A172 (cell line): ENCODE data around the gene SGCD. TPM values are rescaled to one million over a fixed set of nuclear protein-coding genes. Genes with fewer than 3 reads are reported as not detected.
"Not testable (repeated sequence)": the region's sequence is repeated elsewhere in the genome, so short reads cannot be mapped to it uniquely, and the experiment has no call there.

Source experiments
- DNase-seq: peaks from one replicate; pipeline ENCODE4 v3.0.0-alpha.2; 2015; ENCODE audit warnings: low spot score
- total RNA-seq: library from RNA; depleted of rRNA; stranded (reverse); fragments of >200 nt; shearing (Covaris generic); gene quantifications from 2 replicates; pipeline ENCODE4 v1.2.3, GENCODE V29; 2014

SGCD gene
- total RNA-seq, 1 experiment from 2014 or later, result 8.5 TPM

- no peak for DNase-seq
Observed at GRCh38 chr5:156628421-156628820, 301.5 kb downstream of the SGCD start.

DNA sequence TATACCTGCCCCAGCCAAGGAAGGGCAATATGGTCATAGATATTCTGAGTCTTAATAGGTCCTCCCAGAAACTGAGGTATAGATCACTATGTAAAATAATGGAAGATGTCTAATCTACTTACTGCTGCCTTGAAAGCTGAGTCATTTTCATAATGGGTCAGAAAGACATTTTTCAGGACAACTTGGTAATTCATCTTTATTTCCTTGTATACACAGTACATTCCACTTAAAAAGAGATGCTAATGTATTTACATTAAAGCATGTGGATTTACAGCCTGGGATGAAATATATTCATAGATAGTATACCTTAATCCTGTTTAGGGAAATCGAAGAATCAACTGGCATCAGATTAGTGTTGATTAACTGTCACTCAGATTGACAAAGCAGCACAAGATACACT lies 304.0 kb downstream of the SGCD start:
- no peak for DNase-seq

- no peak for DNase-seq
Observed at GRCh38 chr5:156634301-156634700, 307.3 kb downstream of the SGCD start.

DNA sequence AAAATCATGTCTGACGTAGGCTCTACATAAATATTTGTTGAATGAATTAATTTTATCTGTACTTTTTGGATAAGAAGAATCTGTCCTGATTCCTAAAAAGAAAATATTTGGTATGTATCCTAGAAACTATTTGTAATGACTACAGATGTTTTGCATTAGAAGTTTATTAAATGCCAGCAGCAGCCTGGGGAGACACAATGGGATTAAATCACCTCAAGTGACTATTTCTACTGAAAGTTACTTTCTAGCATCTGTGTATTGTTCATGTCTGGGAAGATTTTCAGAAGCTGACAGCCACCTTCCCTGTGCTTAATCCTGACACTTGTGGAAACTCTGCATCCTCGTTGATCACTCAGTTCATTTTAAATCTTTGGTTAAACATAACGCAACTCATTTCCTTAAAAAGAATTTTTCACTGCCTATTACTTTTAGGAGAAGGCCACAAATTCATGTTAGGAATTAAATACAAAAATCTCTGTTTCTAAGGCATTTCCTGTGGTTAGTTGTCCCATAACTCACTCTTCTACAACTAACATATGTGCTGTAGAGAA lies 313.8 kb downstream of the SGCD start:
- DNase-seq, result no peak

DNA sequence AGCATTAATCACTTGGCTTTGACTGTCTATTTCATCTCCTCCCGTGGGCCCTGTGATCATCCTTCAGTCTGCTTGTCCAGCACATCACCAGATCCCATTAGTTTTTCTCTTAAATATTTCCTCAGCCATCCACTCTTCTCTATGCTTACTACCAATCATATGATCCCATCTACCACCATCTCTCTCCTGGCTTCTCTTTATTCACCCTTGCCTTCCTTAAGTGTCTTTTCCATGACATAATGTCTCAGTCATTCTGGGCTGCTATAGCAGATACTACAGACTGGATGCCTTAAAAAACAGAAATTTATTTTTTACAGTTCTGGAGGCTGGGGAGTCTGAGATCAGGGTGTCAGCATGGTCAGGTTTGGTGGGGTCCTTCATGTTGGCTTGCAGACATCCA lies 314.7 kb downstream of the SGCD start:
- no peak for DNase-seq

GRCh38 chr5:156647034-156647451 lies 320.1 kb downstream of the SGCD start:
- DNase-seq, result no peak

GRCh38 chr5:156654444-156654843 lies 327.5 kb downstream of the SGCD start:
- DNase-seq, result no peak

GRCh38 chr5:156655732-156656131 lies 328.8 kb downstream of the SGCD start:
- no peak for DNase-seq

GRCh38 chr5:156664832-156665231 lies 337.9 kb downstream of the SGCD start:
- not testable (repeated sequence) for DNase-seq

GRCh38 chr5:156666686-156667085 lies 339.7 kb downstream of the SGCD start:
- DNase-seq, result not testable (repeated sequence)

DNA sequence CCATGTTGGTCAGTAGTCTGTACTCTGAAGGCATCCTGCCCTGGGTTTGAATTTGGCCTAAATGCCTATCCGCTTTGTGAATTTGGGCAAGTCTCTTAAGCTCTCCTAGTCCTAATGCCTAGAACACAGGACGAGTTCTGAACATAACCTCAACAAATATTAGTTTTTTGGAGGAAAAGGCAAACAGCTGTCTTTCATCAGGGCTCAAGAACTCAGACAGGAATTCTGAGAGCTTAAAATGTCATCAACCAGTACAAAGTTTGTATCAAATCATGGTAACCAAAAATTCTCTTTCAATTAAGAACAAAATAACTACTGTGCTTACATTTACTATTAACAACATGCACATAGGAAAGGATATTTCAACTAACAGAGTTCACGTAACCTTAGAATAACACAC lies 340.7 kb downstream of the SGCD start:
- no peak for DNase-seq

DNA sequence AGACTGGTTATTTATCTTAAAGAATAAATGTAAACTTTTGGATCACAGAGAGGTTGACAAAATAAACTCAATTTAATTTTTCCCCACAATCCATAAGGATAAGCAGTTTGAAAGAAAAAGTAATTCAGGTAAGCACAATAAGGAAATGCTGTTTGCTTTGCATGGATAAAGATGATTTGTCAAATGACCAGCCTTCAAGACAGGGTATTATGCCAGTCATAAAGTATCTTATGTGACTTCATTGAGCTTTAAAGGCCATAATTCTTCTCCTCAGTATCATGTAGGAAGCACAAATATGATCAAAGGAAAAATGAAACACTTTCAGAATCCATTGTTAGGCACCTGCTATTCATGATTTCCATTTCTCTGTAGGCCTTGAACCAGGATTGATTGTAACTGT lies 342.5 kb downstream of the SGCD start:
- DNase-seq, result no peak

- no peak for DNase-seq
Observed at GRCh38 chr5:156670615-156671014, 343.7 kb downstream of the SGCD start.

DNA sequence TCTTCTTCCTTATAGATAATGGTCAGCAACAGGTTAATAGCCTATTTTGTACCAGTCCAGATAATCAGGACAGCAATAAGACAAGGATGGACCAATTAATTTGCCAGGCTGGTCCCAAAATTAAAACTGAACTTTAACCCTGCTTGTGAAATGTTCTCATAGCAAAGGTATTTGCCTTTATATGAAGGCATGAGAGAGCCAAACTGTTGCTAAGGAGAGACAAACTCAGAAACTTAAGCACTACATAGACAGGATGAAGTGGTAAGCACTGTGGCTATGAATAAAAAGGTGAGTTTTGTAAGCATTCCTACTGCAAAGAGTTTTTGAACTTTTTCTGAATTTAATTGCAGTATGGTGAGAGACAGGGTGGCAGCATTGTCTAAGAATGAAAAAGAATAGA lies 348.4 kb downstream of the SGCD start:
- no peak for DNase-seq

DNA sequence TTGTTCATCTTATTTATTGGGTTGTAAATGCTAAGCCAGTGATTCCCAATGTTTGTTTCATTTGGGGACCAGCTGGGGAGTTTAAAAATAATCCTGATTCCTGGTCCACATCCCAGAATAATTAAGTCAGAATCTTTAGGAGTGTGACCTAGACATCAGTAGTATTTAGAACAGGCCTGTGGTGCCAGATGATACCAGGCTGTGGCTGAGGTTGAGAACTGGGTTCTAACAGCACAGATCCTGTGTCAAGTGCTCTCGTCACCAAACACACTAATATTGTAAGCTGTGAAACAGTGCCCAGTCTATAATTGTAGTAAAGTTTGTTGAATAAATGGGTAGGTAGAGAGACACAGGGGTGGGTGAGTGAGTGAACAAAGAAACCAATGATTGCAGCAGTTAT lies 351.0 kb downstream of the SGCD start:
- DNase-seq, result no peak

DNA sequence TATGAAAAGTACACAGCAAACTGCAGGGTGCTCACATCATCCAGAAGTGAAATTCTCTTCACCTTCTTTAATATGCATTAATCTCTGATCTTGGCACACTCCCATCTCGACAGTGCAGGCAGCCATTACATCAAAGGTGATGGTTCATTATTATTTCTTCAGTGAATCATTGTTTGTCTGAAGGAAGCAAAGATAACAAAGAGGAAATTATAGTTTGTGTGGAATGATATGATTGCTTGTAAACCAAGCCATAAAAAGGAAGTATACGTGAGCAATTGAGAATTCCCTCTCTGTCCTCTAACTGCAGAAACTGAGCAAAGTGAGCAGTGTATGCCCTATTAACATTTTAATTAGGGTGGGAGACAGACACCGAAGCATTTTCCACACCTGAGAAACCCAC lies 351.5 kb downstream of the SGCD start:
- peak; percentile 21 for DNase-seq

DNA sequence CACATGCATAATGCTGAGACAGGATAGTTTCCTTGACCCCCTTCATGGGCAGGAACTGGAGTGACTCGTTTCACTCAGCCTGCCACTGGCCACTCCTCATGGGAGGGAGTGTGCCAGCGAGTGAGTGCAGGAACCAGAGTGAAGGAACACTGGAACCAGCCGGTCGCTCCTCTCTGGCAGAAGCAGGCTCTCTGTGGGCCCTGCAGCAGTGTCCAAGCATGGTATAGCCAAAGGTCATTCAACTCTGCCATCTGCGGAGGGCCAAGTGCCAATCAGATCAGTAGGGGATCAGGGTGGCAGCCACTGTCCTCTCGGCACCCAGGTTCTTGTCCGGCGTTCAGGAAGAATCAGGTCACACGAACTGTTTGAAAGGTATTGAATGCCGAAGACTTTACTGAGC lies 353.9 kb downstream of the SGCD start:
- DNase-seq, result no peak

DNA sequence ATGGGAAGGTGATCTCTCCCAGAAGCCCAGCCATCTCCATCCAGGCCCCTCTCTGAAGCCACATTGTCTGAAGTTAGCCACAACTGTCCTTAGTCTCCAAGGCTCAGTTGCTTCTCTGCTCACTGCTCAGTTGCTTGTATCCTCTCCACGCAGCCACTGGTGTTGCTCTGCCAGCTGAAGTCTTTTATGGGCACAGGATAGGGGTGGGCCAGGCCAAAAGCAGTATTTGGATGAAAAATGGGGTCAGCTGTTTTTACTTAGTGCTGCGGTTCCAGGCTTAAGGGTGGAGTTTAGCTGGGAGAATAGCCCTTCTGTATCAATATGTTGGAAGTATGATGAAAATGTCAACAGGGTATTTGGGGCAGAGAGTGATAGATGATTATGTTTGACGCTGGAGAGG lies 354.3 kb downstream of the SGCD start:
- no peak for DNase-seq

DNA sequence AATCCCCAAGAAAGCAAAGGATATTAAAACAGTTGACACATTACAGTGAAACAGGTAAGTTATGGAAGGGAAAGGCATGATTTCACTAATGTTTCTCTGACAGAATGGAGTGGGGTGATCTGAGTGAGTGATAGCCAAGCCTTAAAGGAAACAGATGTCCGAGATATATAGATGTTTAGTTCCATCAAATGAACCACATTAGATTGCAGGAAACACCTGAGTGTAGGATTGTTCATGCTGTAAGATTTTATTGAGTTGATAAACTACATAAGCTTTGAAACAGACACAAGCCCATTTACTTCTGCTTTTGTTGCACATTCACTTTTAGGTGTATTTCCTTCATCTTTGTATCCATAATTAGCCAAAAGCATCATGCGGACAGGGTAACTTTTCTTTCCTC lies 356.0 kb downstream of the SGCD start:
- DNase-seq, result no peak

DNA sequence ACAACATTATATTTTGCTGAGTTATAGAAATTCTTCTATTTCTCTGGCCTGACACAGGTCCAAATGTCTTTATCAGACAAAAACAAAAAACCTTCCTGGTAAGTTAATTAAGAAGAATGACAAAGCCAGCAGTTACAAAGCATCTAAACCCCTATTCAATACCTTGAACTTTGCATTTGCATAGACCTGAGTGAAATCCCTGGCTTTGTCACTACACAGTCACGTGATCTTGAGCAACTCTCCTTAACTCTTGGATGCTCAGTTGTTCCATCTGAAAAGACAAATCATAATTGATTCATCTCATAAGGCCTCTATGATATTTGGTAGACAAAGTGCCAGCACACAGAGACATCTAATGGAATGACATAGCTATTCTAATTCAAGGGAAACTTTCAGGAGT lies 356.5 kb downstream of the SGCD start:
- DNase-seq, result no peak

DNA sequence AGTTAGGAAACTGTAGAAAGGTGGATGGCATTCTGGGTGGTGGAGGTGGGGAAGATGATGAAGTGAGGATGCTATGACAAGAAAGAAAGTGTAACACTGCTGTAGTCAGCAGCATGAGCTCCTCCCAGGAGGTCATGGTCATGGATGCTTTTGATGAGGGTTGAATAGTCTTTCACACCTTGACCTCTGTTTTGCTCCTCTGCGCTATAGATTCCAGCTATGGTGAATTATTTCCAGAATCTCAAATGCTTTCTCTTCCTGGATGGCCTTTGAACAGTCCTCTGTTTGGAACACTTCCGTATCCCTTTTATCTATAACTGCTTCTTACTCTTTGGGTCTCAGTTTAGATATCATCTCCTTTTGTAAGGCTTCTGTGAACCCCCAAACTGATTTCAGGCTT lies 357.3 kb downstream of the SGCD start:
- DNase-seq, result no peak

GRCh38 chr5:156685481-156685880 lies 358.5 kb downstream of the SGCD start:
- no peak for DNase-seq

GRCh38 chr5:156686380-156686779 lies 359.4 kb downstream of the SGCD start:
- DNase-seq, result no peak

DNA sequence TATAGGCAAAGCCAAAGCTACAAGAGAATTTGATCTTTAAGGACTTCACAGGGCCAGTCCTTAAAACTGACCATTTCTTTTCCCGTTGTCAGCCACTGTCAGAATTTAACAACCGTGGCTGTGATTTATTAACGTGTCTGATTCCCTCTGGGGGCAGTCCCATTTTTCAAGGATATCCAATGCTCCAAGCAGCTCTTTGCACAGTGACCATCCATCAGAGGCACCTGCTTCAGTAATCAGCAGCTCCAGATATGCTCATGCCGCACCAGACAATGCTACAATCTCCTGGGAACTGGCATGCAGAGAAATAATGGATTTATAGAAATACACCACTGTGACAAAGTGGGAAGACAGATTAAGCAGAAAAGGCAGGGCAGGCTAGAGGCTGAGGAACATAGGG lies 359.8 kb downstream of the SGCD start:
- DNase-seq, result no peak

- no peak for DNase-seq
Observed at GRCh38 chr5:156687514-156687913, 360.6 kb downstream of the SGCD start.
